ENCODE measurements around the gene TSPAN19. TPM values are rescaled to one million over a fixed set of nuclear protein-coding genes. Genes with fewer than 3 reads are reported as not detected.

TSPAN19 gene
- total and polyA plus RNA-seq, 2 donors: 0.05 to 0.27 TPM

- DNase-seq (ENCODE audit: low read depth in 6 of 9, low spot score in 9 of 9): peak in 7 of 9 donors; percentile 14 to 57 (median 16)
- H3K4me1 ChIP-seq (ENCODE audit: control insufficient read depth in 2 of 2, insufficient read depth in 2 of 2, low read length in 2 of 2): no peaks in the 10 kb centered on the region
- no peaks in the 10 kb centered on the region for H3K9me3 ChIP-seq (ENCODE audit: control insufficient read depth in 2 of 2, insufficient read depth in 1 of 2, low read length in 1 of 2)
- H3K36me3 ChIP-seq (ENCODE audit: control insufficient read depth in 2 of 2, insufficient read depth in 2 of 2, low read length in 1 of 2): no peaks in the 10 kb centered on the region
- no peak overlapping the region for H3K4me3 ChIP-seq (ENCODE audit: low read length in 2 of 2)
- 58% methylated on average over 2 of the region's 2 CpGs for WGBS
- no peak overlapping the region for H3K27ac ChIP-seq (ENCODE audit: low read depth in 1 of 2, low read length in 1 of 2)
- no peaks in the 10 kb centered on the region for H3K27me3 ChIP-seq (ENCODE audit: control insufficient read depth in 2 of 2, insufficient read depth in 1 of 2, low read length in 1 of 2)
These were observed 21.4 kb upstream of the TSPAN19 start for GRCh38 chr12:85057370-85057963.

GRCh38 chr12:85043829-85044228, 7.8 kb upstream of the TSPAN19 start:
- no peak for DNase-seq (ENCODE audit: low read depth in 6 of 9, low spot score in 9 of 9)

DNA sequence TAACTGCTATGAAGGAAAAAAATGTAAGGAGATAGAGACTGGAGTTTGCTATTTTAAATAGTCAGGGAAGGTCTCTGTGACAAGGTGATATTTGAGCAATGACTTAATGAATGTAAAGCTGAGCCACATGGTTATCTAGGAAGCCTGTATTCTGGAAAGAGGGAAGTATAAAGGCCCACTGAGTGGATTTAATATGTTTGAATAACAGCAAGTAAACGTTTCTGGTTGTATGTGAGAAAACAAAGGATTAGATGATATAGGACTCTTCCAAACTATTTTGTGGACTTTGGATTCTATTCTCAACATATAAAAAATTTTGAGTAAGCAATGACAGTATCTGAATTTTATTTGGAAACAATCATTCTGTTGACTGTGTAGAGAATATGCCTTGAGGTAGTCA, 5.3 kb upstream of the TSPAN19 start:
- H3K27ac ChIP-seq (ENCODE audit: low read depth in 1 of 2, low read length in 1 of 2): no peak overlapping the region
- peaks cover 0 to under 1% of the 10 kb centered on the region in 2 donors for H3K27me3 ChIP-seq (ENCODE audit: control insufficient read depth in 2 of 2, insufficient read depth in 1 of 2, low read length in 1 of 2)
- no peak overlapping the region for H3K4me3 ChIP-seq (ENCODE audit: low read length in 2 of 2)
- no peaks in the 10 kb centered on the region for H3K4me1 ChIP-seq (ENCODE audit: control insufficient read depth in 2 of 2, insufficient read depth in 2 of 2, low read length in 2 of 2)
- H3K36me3 ChIP-seq (ENCODE audit: control insufficient read depth in 2 of 2, insufficient read depth in 2 of 2, low read length in 1 of 2): no peaks in the 10 kb centered on the region
- WGBS: 47% methylated on average over 1 of the region's 1 CpG
- DNase-seq (ENCODE audit: low read depth in 6 of 9, low spot score in 9 of 9): no peak
- no peaks in the 10 kb centered on the region for H3K9me3 ChIP-seq (ENCODE audit: control insufficient read depth in 2 of 2, insufficient read depth in 1 of 2, low read length in 1 of 2)

More at GRCh38 chr12:85043829-85044228, 7.8 kb upstream of the TSPAN19 start:
- Histone ChIP-seq H3K4me1 (ENCODE audit: control insufficient read depth in 2 of 2, insufficient read depth in 2 of 2, low read length in 2 of 2) (no peaks in the 10 kb centered on the region), H3K27me3 (ENCODE audit: control insufficient read depth in 2 of 2, insufficient read depth in 1 of 2, low read length in 1 of 2) (no peaks in the 10 kb centered on the region), H3K27ac (ENCODE audit: low read depth in 1 of 2, low read length in 1 of 2) (no peak overlapping the region), H3K36me3 (ENCODE audit: control insufficient read depth in 2 of 2, insufficient read depth in 2 of 2, low read length in 1 of 2) (no peaks in the 10 kb centered on the region), H3K4me3 (ENCODE audit: low read length in 2 of 2) (no peak overlapping the region), H3K9me3 (ENCODE audit: control insufficient read depth in 2 of 2, insufficient read depth in 1 of 2, low read length in 1 of 2) (no peaks in the 10 kb centered on the region)

GRCh38 chr12:85036733-85037132, 656 bp upstream of the TSPAN19 start:
- Histone ChIP-seq H3K4me1 (ENCODE audit: control insufficient read depth in 2 of 2, insufficient read depth in 2 of 2, low read length in 2 of 2) (no peaks in the 10 kb centered on the region), H3K9me3 (ENCODE audit: control insufficient read depth in 2 of 2, insufficient read depth in 1 of 2, low read length in 1 of 2) (no peaks in the 10 kb centered on the region), H3K36me3 (ENCODE audit: control insufficient read depth in 2 of 2, insufficient read depth in 2 of 2, low read length in 1 of 2) (no peaks in the 10 kb centered on the region), H3K4me3 (ENCODE audit: low read length in 2 of 2) (peak overlapping the region in 1 of 2 donors; percentile 41), H3K27ac (ENCODE audit: low read depth in 1 of 2, low read length in 1 of 2) (no peak overlapping the region), H3K27me3 (ENCODE audit: control insufficient read depth in 2 of 2, insufficient read depth in 1 of 2, low read length in 1 of 2) (peaks cover 0 to 5% of the 10 kb centered on the region in 2 donors)
- no peak for DNase-seq (ENCODE audit: low read depth in 6 of 9, low spot score in 9 of 9)
- WGBS: 12% methylated on average over 3 of the region's 3 CpGs

DNA sequence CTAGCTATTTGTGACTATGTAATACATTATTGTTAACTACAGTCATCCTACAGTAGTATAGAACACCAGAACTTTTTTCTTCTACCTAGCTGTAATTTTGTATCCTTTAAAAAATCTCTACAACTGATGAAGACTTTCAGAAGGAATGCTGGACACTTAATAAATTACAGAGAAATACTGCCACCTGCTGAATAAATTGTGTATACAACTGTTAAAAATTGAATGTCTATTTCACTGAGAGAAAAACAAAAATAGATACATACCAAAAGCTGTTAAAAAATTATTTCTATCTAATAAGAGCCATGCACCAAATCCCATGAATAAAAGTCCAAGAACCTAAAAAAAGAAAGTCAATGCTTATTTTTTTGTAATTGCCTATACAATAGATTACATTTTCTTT, 6.6 kb downstream of the TSPAN19 start:
- no peaks in the 10 kb centered on the region for H3K27me3 ChIP-seq (ENCODE audit: control insufficient read depth in 2 of 2, insufficient read depth in 1 of 2, low read length in 1 of 2)
- H3K36me3 ChIP-seq (ENCODE audit: control insufficient read depth in 2 of 2, insufficient read depth in 2 of 2, low read length in 1 of 2): no peaks in the 10 kb centered on the region
- no peak overlapping the region for H3K4me3 ChIP-seq (ENCODE audit: low read length in 2 of 2)
- no peak overlapping the region for H3K27ac ChIP-seq (ENCODE audit: low read depth in 1 of 2, low read length in 1 of 2)
- DNase-seq (ENCODE audit: low read depth in 6 of 9, low spot score in 9 of 9): peak in 3 of 9 donors; percentile 8 to 28 (median 18)
- H3K9me3 ChIP-seq (ENCODE audit: control insufficient read depth in 2 of 2, insufficient read depth in 1 of 2, low read length in 1 of 2): no peaks in the 10 kb centered on the region
- H3K4me1 ChIP-seq (ENCODE audit: control insufficient read depth in 2 of 2, insufficient read depth in 2 of 2, low read length in 2 of 2): peaks cover 0 to 3% of the 10 kb centered on the region in 2 donors

- no peaks in the 10 kb centered on the region for H3K36me3 ChIP-seq (ENCODE audit: control insufficient read depth in 2 of 2, insufficient read depth in 2 of 2, low read length in 1 of 2)
- H3K27ac ChIP-seq (ENCODE audit: low read depth in 1 of 2, low read length in 1 of 2): no peak overlapping the region
- no peaks in the 10 kb centered on the region for H3K9me3 ChIP-seq (ENCODE audit: control insufficient read depth in 2 of 2, insufficient read depth in 1 of 2, low read length in 1 of 2)
- WGBS: 83% methylated on average over 2 of the region's 2 CpGs
- DNase-seq (ENCODE audit: low read depth in 6 of 9, low spot score in 9 of 9): no peak
- no peaks in the 10 kb centered on the region for H3K27me3 ChIP-seq (ENCODE audit: control insufficient read depth in 2 of 2, insufficient read depth in 1 of 2, low read length in 1 of 2)
- no peak overlapping the region for H3K4me3 ChIP-seq (ENCODE audit: low read length in 2 of 2)
- H3K4me1 ChIP-seq (ENCODE audit: control insufficient read depth in 2 of 2, insufficient read depth in 2 of 2, low read length in 2 of 2): no peaks in the 10 kb centered on the region
These were observed 18.0 kb downstream of the TSPAN19 start for GRCh38 chr12:85018098-85018497.

GRCh38 chr12:85017618-85018017, 18.5 kb downstream of the TSPAN19 start:
- no peak for DNase-seq (ENCODE audit: low read depth in 6 of 9, low spot score in 9 of 9)
- H3K4me3 ChIP-seq (ENCODE audit: low read length in 2 of 2): no peak overlapping the region
- H3K36me3 ChIP-seq (ENCODE audit: control insufficient read depth in 2 of 2, insufficient read depth in 2 of 2, low read length in 1 of 2): no peaks in the 10 kb centered on the region
- no peaks in the 10 kb centered on the region for H3K27me3 ChIP-seq (ENCODE audit: control insufficient read depth in 2 of 2, insufficient read depth in 1 of 2, low read length in 1 of 2)
- H3K9me3 ChIP-seq (ENCODE audit: control insufficient read depth in 2 of 2, insufficient read depth in 1 of 2, low read length in 1 of 2): no peaks in the 10 kb centered on the region
- no peak overlapping the region for H3K27ac ChIP-seq (ENCODE audit: low read depth in 1 of 2, low read length in 1 of 2)
- H3K4me1 ChIP-seq (ENCODE audit: control insufficient read depth in 2 of 2, insufficient read depth in 2 of 2, low read length in 2 of 2): no peaks in the 10 kb centered on the region

- Histone ChIP-seq H3K4me1 (ENCODE audit: control insufficient read depth in 2 of 2, insufficient read depth in 2 of 2, low read length in 2 of 2) (no peaks in the 10 kb centered on the region), H3K4me3 (ENCODE audit: low read length in 2 of 2) (no peak overlapping the region), H3K27ac (ENCODE audit: low read depth in 1 of 2, low read length in 1 of 2) (no peak overlapping the region), H3K9me3 (ENCODE audit: control insufficient read depth in 2 of 2, insufficient read depth in 1 of 2, low read length in 1 of 2) (no peaks in the 10 kb centered on the region), H3K27me3 (ENCODE audit: control insufficient read depth in 2 of 2, insufficient read depth in 1 of 2, low read length in 1 of 2) (no peaks in the 10 kb centered on the region), H3K36me3 (ENCODE audit: control insufficient read depth in 2 of 2, insufficient read depth in 2 of 2, low read length in 1 of 2) (no peaks in the 10 kb centered on the region)
- WGBS: 83% methylated on average over 3 of the region's 3 CpGs
- DNase-seq (ENCODE audit: low read depth in 6 of 9, low spot score in 9 of 9): no peak
These were observed 18.9 kb downstream of the TSPAN19 start for GRCh38 chr12:85017133-85017532.

DNA sequence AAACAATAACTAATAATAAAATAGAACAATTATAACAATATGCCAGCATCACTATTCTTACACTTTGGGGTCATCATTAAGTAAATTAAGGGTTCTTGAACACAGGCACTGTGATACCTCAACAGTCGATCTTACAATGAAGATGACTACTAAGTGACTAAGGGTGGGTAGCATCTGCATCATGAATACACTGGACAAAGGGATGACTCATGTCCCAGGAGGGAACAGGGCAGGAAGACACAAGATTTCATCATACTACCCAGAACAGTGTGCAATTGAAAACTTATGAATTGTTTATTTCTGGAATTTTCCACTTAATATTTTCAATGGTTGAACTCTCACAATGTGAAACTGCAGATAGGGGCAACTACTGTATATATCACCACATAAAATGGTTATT, 19.7 kb downstream of the TSPAN19 start:
- Histone ChIP-seq H3K4me1 (ENCODE audit: control insufficient read depth in 2 of 2, insufficient read depth in 2 of 2, low read length in 2 of 2) (no peaks in the 10 kb centered on the region), H3K9me3 (ENCODE audit: control insufficient read depth in 2 of 2, insufficient read depth in 1 of 2, low read length in 1 of 2) (no peaks in the 10 kb centered on the region), H3K36me3 (ENCODE audit: control insufficient read depth in 2 of 2, insufficient read depth in 2 of 2, low read length in 1 of 2) (no peaks in the 10 kb centered on the region), H3K4me3 (ENCODE audit: low read length in 2 of 2) (no peak overlapping the region), H3K27ac (ENCODE audit: low read depth in 1 of 2, low read length in 1 of 2) (no peak overlapping the region), H3K27me3 (ENCODE audit: control insufficient read depth in 2 of 2, insufficient read depth in 1 of 2, low read length in 1 of 2) (no peaks in the 10 kb centered on the region)
- no peak for DNase-seq (ENCODE audit: low read depth in 6 of 9, low spot score in 9 of 9)
- 89% methylated on average over 1 of the region's 1 CpG for WGBS

- WGBS: 76% methylated on average over 4 of the region's 4 CpGs
- no peaks in the 10 kb centered on the region for H3K36me3 ChIP-seq (ENCODE audit: control insufficient read depth in 2 of 2, insufficient read depth in 2 of 2, low read length in 1 of 2)
These were observed 28.2 kb downstream of the TSPAN19 start for GRCh38 chr12:85007836-85008235.

More at GRCh38 chr12:85007836-85008235, 28.2 kb downstream of the TSPAN19 start:
- H3K27me3 ChIP-seq (ENCODE audit: control insufficient read depth in 2 of 2, insufficient read depth in 1 of 2, low read length in 1 of 2): no peaks in the 10 kb centered on the region
- no peaks in the 10 kb centered on the region for H3K9me3 ChIP-seq (ENCODE audit: control insufficient read depth in 2 of 2, insufficient read depth in 1 of 2, low read length in 1 of 2)
- H3K4me3 ChIP-seq (ENCODE audit: low read length in 2 of 2): no peak overlapping the region
- H3K27ac ChIP-seq (ENCODE audit: low read depth in 1 of 2, low read length in 1 of 2): no peak overlapping the region
- no peak for DNase-seq (ENCODE audit: low read depth in 6 of 9, low spot score in 9 of 9)
- peaks cover 9 to 21% of the 10 kb centered on the region in 2 donors for H3K4me1 ChIP-seq (ENCODE audit: control insufficient read depth in 2 of 2, insufficient read depth in 2 of 2, low read length in 2 of 2)

All from thymus (tissue), 11 donors.